Tibial nerve (tissue), 3 donors: Measurements from ENCODE around the gene USP48.

Experiments
- POLR2A ChIP-seq, 2 donors: fragments of 450-650 bp; IDR thresholded peaks; one replicate each; pipeline ENCODE4 v1.6.1; 2017; ENCODE audit warnings: antibody characterized with exemption in 2 of 2, mild to moderate bottlenecking in 2 of 2, moderate library complexity in 2 of 2
- TF ChIP-seq, protein P1 (sequence below), 5 experiments: fragments of 200-600 bp in 3 of 5; fragments of 450-650 bp in 2 of 5; sonication (generic) in 3 of 5; IDR thresholded peaks; one replicate each; pipeline ENCODE4 v1.5.1; 2016 to 2019; ENCODE audit warnings: antibody characterized with exemption in 5 of 5, mild to moderate bottlenecking in 3 of 5, moderate library complexity in 2 of 5

DNA sequence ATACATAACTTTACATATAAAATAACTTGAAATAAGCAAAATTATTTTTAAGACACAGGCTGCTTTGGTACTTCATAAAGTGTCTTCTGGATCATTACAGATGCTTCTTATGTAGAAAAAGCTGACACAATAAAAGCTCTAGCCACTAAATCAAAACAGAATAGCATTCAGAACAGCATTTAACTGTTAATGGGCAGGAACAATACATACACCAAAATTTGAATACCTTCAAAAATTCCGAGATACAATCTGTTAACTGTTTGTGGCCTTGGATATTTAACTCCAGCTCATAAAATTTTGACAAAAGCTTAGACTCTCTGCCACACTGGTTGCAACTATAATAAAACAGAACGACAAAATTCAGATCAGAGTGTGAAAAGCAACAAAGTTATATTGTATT is 31.7 kb downstream of the USP48 start:
- TF ChIP-seq POLR2A (IDR thresholded peaks at IDR 0.05), result no peak
- TF ChIP-seq, protein P1, sequence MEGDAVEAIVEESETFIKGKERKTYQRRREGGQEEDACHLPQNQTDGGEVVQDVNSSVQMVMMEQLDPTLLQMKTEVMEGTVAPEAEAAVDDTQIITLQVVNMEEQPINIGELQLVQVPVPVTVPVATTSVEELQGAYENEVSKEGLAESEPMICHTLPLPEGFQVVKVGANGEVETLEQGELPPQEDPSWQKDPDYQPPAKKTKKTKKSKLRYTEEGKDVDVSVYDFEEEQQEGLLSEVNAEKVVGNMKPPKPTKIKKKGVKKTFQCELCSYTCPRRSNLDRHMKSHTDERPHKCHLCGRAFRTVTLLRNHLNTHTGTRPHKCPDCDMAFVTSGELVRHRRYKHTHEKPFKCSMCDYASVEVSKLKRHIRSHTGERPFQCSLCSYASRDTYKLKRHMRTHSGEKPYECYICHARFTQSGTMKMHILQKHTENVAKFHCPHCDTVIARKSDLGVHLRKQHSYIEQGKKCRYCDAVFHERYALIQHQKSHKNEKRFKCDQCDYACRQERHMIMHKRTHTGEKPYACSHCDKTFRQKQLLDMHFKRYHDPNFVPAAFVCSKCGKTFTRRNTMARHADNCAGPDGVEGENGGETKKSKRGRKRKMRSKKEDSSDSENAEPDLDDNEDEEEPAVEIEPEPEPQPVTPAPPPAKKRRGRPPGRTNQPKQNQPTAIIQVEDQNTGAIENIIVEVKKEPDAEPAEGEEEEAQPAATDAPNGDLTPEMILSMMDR (IDR thresholded peaks at IDR 0.05), result no peak
